GM18519 (cell line): ENCODE results near the gene LCTL.

Source experiments
- ATAC-seq: cut with Tn5 transposase; IDR thresholded peaks from one replicate; pipeline ENCODE4 v1.9.1; 2021; ENCODE audit warnings: mild to moderate bottlenecking, moderate library complexity; ENCODE audit not compliant: unreplicated experiment, low FRiP score

LCTL gene

GRCh38 chr15:66567897-66568296, 2.1 kb upstream of the LCTL start:
- no peak for ATAC-seq

DNA sequence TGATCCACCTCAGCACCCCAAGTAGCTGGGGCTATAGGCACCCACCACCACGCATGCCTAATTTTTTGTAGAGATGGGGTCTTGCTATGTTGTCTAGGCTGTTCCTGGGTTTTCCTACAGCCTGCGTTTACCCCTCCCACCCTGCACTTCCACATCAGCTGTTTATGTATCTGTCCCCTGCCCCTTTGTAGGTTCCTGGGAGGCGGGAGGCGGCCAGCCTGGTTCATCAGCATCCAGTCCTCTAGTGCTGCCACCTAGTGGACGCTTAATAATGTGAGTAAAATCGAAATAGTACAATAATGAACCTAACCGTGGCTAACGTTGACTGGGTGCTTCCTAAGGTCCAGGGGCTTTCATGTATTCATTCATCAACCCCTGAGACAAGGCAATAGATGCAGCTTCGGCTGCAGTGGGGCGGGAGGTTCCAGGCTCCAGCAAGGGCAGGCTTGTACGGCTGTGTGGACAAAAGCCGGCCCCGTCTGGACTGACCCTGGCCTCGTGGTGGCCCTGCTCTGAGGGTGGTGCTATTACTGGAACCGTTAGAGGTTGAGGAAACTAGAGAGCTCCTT, 1.2 kb upstream of the LCTL start:
- ATAC-seq, result no peak

DNA sequence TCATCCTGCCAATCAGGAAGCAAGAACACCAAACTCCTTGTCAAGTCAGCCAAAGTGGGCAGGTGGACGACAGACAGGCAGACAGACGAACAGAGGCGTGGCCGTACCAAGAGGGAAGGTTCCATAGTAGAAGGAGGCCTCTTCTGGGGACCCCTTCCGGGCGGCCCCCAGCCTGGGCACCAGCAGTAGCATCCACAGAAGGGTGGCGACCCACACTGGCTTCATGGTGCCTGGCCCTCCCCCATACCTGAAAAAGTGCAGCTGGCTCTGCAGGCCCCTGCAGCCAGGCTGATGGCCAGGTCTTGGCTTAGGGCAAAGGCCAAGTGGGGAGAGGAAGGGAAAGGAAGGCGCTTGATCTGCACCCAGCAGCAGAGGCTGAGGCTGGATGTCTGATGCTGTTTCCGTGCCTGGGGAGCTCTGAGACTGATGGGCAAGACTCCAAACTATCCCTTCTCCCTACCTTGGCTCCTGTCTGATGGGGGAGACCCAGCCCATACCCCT, 607 bp downstream of the LCTL start:
- no peak for ATAC-seq

DNA sequence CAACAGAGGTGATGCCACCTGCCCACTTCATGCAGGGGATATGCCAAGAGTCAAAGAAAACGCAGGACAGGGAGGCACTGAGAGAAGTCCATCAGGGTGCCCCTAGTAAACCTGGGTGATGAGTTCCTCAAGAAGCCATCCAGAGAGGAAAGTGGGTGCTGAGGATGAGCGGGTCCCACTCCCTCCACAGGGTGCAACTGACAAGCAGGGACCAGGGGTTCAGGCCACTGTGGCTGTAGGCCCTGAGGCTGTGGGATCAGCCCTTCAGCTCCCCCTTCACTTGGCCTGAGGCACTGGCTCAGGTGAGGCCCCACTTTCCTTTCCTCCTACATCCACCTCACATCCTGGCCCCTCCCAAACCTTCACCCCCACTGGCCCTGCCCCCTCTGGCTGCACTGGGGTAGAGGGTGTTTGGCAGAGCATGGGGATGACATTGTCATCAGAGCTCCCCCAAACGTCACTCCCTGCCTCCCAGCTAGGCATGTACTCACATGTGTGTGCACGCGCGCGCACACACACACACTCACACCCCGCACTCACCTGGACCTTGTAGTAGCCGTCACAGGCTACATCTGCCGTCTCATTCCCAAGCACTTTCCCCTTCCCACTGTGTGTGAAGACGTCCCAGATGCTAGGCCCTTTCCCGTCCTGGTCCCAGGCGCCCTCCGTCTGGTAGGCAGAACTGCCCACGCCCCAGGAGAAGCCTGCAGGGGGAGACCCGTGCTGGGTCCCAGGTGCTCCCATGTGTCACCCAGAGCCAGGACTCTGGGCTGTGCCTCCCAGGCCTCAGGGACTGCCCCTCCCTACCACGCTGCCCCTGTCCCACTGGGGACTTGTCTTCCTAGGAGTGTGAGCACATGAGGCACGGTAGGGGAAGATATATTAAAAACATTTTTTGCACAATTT, 1.4 kb downstream of the LCTL start:
- no peak for ATAC-seq

DNA sequence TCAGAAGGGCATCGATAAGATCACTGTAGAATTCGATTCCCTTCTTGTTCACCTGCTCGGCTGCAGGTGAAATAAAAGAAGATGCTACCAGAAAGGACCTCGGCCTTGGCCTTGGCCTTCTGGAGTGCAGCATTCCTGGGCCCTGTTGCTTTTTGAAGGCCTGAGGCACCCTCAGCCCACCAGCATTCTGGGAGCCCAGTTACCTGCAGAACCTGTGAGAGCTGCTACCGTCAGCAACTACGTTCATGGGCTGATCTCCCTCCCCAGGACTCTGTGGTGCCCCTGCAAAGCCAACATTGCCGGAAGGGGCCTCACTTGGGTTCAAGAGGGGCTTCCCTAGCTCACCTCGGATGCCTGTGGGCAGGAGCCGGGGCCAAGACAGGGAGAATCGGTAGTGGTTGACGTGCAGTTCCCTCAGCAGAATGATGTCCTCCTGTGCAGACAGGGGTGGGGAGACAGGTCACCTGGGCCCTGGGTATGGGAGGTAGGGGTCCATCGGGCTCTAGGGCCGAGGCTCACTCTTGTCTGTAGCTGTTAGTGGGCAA, 2.2 kb downstream of the LCTL start:
- no peak for ATAC-seq

GRCh38 chr15:66563126-66563525, 2.7 kb downstream of the LCTL start:
- ATAC-seq, result no peak

DNA sequence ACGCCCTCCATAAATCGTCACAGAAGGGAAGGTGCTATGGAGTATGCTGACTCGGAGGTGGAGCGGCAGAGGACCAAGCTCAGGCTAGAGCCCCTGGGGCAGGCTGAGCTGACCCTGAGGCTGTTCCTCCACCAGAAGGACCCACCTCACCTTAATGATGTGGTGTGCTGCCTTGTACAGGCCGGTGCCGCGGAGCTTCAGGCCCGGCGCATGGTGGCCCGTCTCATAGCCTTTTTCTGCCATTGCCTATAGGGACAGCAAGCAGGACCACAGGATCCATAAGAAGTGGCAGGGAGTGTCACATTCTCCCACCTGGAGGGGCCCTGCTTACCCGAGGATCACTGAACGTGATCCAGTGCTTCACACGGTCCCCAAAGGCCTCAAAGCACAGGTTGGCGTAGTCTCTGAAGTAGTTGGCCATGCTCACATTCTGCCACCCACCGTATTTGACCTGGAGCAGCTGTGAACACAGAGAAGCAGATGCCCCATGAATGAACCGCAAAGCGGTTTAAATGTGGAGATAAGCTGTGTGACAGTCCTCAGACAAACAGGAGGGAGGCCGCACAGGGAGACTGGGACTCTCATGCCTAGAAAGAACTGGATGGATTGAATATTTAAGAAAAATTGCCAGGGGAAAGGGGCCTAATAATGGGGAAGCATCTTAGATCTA, 4.8 kb downstream of the LCTL start:
- no peak for ATAC-seq

DNA sequence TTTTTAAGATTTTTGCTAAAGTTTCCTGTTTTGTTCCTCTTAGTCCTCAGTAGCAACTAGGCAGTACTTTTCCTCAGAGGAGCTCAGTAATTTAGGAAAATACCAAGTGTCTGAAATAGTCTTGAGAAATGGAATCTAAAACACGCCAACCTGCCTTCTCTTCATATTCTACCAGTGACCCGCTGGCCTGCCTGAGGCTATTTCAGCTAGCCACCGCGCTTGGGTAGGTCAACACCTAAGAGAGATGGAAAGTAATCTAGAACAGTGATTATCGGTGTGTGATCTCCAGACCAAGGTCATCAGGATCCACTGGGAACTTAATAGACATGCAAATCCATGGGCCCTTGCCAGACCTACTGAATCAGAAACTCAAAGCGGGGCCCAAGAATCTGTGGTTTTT, 7.5 kb downstream of the LCTL start:
- ATAC-seq, result no peak

GRCh38 chr15:66555685-66556084, 10.1 kb downstream of the LCTL start:
- ATAC-seq, result no peak

DNA sequence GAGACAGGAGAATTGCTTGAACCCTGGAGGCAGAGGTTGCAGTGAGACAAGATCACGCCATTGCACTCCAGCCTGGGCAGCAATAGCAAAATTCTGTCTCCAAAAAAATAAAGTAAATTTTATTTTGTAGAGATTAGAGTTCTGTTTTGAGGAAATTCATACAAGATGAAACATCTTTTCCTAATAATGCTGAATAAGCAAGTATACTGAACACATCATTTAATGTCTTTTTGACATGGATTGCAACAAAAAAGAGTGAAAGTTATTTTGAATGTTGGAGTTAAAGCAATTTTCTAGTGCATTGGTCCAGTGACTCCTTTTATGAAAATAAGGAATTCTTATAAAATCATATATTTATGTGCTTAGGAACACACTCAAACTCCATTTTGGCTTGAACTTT, 20.5 kb downstream of the LCTL start:
- no peak for ATAC-seq

DNA sequence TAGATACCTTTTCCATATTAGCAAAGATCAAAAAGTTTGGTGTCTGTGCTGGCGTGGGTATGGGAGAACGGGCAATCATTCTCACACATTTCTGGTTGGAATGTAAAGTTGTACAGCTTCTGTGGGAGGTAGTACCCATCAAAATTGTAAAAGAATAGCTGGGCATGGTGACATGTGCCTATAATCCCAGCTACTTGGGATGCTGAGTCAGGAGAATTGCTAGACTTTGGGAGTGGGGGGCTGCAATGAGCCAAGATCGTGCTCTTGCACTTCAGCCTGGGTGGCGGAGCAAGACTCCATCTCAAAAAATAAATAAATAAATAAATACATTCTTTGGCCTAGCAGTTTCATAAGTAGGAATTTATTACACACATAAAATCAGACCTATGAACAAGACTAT, 22.9 kb downstream of the LCTL start:
- no peak for ATAC-seq

DNA sequence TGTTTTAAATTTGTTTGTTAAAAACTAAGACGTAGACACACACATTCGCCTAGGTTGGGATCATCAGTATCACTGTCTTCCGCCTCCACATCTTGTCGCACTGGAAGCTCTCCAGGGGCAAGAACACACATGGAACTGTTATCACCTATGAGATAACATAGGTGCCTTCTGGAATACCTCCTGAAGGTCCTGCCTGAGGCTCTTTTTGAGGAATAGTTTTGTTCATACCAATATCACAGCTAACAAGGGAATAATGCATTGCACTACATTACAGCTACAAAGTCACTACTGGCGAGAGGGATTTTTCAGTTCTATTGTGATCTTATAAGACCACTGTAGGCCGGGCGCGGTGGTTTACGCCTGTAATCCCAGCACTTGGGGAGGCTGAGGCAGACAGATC, 30.7 kb downstream of the LCTL start:
- no peak for ATAC-seq

- ATAC-seq, result no peak
These were observed 41.0 kb downstream of the LCTL start for GRCh38 chr15:66524838-66525237.

DNA sequence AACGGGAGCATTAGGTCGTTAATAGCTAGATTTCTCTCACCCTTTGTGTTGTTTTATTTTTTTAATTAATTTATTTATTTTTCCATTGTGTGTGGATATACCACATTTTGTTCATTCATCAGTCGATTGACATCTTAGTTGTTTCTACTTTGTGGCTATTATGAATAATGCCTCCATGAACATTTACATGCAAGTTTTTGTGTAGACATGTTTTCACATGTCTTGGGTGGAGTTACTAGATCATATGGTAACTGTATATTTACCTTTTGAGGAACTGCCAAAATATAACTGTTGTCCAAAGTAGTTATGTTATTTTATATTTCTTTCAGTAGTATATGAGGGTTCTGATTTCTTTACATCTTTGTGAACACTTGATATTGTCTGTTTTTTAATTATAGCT, 41.9 kb downstream of the LCTL start:
- no peak for ATAC-seq

DNA sequence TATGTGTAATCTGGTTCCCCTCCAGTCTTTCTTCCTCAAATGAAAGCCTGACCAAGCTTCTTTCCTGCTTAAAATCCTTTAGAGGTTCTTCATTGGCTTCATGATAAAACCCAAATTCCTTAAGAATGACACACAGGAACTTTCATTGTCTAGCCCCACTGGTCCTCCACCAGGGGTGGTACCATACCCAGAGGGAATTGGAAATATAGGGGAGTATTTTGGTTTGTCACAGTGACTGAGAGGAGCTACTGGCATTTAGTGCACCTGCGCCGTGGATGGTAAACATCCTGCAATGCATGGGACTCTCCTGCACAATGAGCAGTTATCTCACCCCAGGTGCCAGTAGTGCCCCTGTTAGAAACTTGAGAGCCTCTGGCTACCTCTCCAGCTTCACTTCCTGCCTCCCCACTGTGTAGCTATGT, 49.9 kb downstream of the LCTL start:
- no peak for ATAC-seq

DNA sequence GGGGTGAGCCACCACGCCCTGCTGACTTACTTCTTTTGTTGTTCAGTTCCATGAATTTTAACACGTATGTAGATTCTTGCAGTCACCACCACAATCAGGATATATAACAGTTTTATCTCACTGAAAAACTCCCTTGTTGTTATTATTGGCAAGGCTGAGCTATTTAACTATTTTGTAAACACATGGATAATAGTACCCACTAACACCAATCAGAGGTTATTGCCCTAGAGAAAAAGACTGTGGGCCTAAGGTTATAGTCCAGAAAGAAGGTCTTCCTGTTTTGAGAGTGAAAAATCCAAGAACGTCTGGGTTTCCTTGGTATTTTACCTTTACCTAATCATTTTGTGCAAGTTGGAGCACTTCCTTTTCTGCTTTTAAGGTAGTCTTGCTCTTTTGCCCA, 51.2 kb downstream of the LCTL start:
- ATAC-seq, result no peak

- ATAC-seq, result no peak
These were observed 57.4 kb downstream of the LCTL start for GRCh38 chr15:66508293-66508883.

DNA sequence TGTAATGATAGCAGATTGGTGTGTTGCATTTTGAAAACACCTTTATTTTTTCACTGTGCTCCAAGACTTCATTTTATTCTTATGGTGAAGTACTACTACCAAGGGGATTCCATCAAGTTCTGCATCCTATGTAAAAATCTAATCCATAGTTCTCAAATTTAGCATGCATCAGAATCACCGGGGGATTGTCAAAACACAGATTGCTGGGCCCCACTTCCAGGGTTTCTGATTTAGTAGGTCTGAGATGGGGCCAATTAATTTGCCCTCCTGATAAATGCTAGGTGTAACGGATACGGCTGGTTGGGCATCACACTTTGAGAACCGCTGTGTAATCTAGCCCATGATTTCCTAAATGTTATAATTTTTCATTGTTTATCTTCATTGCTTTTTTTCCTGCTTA, 60.0 kb downstream of the LCTL start:
- ATAC-seq, result no peak

GRCh38 chr15:66505430-66505811, 60.4 kb downstream of the LCTL start:
- ATAC-seq, result no peak

DNA sequence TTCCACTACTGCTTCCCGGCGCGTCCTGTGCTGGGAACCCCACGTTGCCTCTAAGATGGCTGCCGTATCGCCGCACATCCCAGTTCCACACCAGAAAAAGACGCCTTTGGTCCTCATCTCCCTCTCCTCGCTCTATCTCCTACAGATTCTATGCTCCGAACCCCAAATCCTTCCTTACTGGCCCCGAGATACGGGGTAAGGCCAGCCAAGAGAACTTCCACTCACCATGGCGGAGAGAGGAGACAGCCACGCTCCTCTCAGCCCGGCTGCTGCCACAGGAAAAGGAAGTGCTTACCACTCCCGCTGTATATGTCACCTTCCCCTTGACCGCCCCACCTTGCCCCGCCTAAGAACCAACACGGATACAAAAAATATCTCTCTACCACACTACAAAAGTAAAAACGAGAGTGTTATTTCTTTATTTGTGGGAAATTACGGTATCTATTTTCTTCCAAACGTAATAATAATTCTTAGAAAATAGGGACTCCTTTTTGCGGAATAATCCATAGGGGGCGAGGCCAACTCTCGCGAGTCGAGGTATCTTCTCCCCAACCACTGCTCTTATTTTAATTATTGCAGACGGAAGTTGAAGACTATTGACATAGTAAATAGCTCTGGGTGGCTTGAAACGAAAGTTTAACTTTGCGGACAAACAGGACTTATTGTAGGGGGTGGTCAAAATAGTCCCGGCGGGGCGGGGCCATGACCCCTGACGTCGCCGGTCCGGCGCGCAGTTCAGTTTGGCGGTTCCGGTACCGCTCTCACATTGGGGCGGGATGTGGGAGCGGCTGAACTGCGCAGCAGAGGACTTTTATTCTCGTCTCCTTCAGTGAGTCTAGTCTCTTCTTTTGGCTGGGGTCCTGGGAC, 61.0 kb downstream of the LCTL start, which contains the start of the genes RPL4 and ZWILCH:
Gene RPL4 (minus strand): TSS at position 293 of the 867 bp plus-strand sequence. CDS start 65 bp downstream, at position 228.
Gene ZWILCH (plus strand): TSS at position 764 of the 867 bp plus-strand sequence. CDS start 13 bp downstream, at position 777.
- peak; percentile 44 for ATAC-seq
